ENCODE data around the gene PIKFYVE. TPM values are rescaled to one million over a fixed set of nuclear protein-coding genes. Genes with fewer than 3 reads are reported as not detected.

The PIKFYVE gene
- total and polyA plus RNA-seq, 3 experiments from 2014 or later: 7.0 to 14.8 (median 14.1) TPM

DNA sequence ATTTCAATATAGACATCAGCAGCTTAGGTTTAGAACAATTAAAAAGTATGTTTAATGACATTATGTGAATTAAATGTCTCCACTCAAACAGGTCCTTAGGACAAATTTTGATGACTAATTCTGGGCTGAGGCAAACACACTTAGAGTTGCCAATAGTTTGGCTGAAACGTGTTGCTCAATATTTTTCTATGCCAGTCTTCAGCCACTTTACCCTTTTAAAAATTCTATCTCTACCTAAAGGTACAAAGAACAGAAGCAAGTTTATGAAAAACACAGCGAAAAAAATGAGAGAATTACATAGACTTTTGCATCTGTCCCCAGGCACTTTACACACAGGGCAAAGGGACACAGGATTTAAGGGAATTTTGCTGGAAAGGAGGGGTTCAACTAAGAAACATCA is 15.7 kb upstream of the PIKFYVE start:
- H3K4me3 ChIP-seq (ENCODE audit: low read length): no peak overlapping the region
- no peak for DNase-seq
- H3K36me3 ChIP-seq (ENCODE audit: insufficient read depth, low read length): peaks cover 19% of the 10 kb centered on the region
- no peaks in the 10 kb centered on the region for H3K27me3 ChIP-seq (ENCODE audit: insufficient read depth, low read length, poor library complexity, severe bottlenecking)
- POLR2A ChIA-PET: no interaction called here
- Mint-ChIP-seq H3K4me1 (peaks cover 14 to 30% (median 18%) of the 10 kb centered on the region in 3 donors), H3K9me3 (no peaks in the 10 kb centered on the region), H3K27ac (no peak overlapping the region), H3K27me3 (no peaks in the 10 kb centered on the region), H3K4me3 (no peak overlapping the region), H3K36me3 (peaks cover 0 to 81% (median 20%) of the 10 kb centered on the region in 3 donors)
- no peak overlapping the region for H3K27ac ChIP-seq (ENCODE audit: low read depth, low read length)
- H3K4me1 ChIP-seq (ENCODE audit: insufficient read depth, low read length): peaks cover 7% of the 10 kb centered on the region
- CTCF ChIA-PET: interaction anchor here (6.6 kb wide), 1 partner anchor 18 kb away, joined by 89 read pairs; the partner anchor contains the start of gene PIKFYVE
- no peaks in the 10 kb centered on the region for H3K9me3 ChIP-seq (ENCODE audit: low read length)

DNA sequence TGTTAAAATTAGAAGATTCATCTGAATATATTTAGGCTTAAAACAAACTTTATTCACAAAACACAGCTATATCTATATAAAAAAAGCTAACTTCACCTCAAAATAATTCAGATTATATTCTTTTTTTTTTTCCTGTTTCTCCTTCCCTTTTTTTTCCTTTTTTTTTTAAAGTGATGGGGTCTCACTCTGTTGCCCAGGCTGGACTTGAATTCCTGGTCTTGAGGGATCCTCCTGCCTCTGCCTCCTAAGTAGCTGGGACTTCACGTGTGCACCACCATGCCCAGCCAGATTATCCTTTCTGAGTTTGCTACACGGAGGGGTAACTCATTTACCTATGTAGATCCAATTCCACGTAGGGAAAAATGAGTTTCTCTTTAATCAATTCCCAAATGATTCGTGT is 15.0 kb upstream of the PIKFYVE start:
- Histone ChIP-seq H3K4me1 (ENCODE audit: insufficient read depth, low read length) (peaks cover 12% of the 10 kb centered on the region), H3K27me3 (ENCODE audit: insufficient read depth, low read length, poor library complexity, severe bottlenecking) (no peaks in the 10 kb centered on the region), H3K4me3 (ENCODE audit: low read length) (no peak overlapping the region), H3K36me3 (ENCODE audit: insufficient read depth, low read length) (peaks cover 16% of the 10 kb centered on the region), H3K27ac (ENCODE audit: low read depth, low read length) (no peak overlapping the region), H3K9me3 (ENCODE audit: low read length) (no peaks in the 10 kb centered on the region)
- DNase-seq: no peak
- H3K36me3 Mint-ChIP-seq: peaks cover 0 to 74% (median 17%) of the 10 kb centered on the region in 3 donors
- H3K27ac Mint-ChIP-seq: peak overlapping the region in 2 of 8 donors; percentile 5 to 58
- peaks cover 19 to 35% (median 23%) of the 10 kb centered on the region in 3 donors for H3K4me1 Mint-ChIP-seq
- ChIA-PET CTCF (interaction anchor here (6.6 kb wide), 1 partner anchor 17 kb away, joined by 89 read pairs; the partner anchor contains the start of gene PIKFYVE), POLR2A (no interaction called here)
- H3K9me3 Mint-ChIP-seq: no peaks in the 10 kb centered on the region
- no peaks in the 10 kb centered on the region for H3K27me3 Mint-ChIP-seq
- H3K4me3 Mint-ChIP-seq: no peak overlapping the region

DNA sequence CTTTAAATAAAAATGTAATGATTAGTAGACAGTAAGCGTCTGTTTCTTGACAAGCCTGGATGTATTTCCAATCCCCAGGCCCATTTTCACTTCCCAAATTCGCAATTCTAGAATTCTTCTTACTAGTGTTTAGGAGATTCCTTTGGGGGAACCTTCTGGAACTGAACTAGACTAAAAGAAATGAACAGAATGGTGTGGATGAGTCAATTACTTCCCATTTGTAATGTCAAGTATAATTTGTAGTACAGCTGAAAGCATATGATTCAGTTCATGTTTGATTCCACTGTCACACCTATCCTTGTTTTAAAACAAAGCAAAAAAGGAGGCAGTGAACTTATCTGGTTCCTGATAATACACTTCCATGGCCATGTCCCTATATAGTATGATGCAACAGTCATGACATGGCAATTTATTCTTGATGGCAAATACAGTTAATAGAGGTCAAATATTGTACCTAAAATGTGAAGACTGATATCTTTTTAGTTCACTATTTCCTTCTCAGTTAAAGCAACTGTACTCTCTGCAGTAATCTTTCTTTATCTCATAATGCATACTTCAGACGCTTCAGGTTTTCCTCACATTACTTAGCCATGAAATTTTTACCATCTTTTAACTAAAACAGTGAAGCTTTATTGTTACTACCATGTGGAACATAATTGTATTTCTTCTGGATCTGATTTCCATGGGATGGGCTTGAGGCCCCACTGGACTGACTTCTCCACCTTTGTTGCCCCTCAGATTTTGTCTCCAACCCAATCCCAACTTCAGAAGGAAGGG is 13.2 kb upstream of the PIKFYVE start:
- H3K36me3 ChIP-seq (ENCODE audit: insufficient read depth, low read length): peaks cover 9% of the 10 kb centered on the region
- DNase-seq: no peak
- H3K4me1 Mint-ChIP-seq: peaks cover 19 to 35% (median 25%) of the 10 kb centered on the region in 3 donors
- H3K27me3 Mint-ChIP-seq: no peaks in the 10 kb centered on the region
- H3K36me3 Mint-ChIP-seq: peaks cover 0 to 60% (median 12%) of the 10 kb centered on the region in 3 donors
- peak overlapping the region; percentile 64 for H3K27ac ChIP-seq (ENCODE audit: low read depth, low read length)
- peak overlapping the region; percentile 88 for H3K4me3 ChIP-seq (ENCODE audit: low read length)
- POLR2A ChIA-PET: interaction anchor here (0.6 to 2.9 kb wide), 2 partner anchors 13 to 78 kb away, joined by 3 to 26 read pairs; partner anchors contain the start of gene PIKFYVE
- H3K9me3 ChIP-seq (ENCODE audit: low read length): no peaks in the 10 kb centered on the region
- CTCF ChIA-PET: interaction anchor here (0.7 to 6.6 kb wide), 4 partner anchors 8 to 77 kb away, joined by 3 to 89 read pairs (median 5); partner anchors contain the start of gene PIKFYVE
- H3K27me3 ChIP-seq (ENCODE audit: insufficient read depth, low read length, poor library complexity, severe bottlenecking): no peaks in the 10 kb centered on the region
- H3K4me3 Mint-ChIP-seq: peak overlapping the region; percentile 38 to 100 (median 99)
- H3K4me1 ChIP-seq (ENCODE audit: insufficient read depth, low read length): peaks cover 12% of the 10 kb centered on the region
- H3K9me3 Mint-ChIP-seq: no peaks in the 10 kb centered on the region
- H3K27ac Mint-ChIP-seq: peak overlapping the region in 6 of 8 donors; percentile 51 to 96 (median 83)

DNA sequence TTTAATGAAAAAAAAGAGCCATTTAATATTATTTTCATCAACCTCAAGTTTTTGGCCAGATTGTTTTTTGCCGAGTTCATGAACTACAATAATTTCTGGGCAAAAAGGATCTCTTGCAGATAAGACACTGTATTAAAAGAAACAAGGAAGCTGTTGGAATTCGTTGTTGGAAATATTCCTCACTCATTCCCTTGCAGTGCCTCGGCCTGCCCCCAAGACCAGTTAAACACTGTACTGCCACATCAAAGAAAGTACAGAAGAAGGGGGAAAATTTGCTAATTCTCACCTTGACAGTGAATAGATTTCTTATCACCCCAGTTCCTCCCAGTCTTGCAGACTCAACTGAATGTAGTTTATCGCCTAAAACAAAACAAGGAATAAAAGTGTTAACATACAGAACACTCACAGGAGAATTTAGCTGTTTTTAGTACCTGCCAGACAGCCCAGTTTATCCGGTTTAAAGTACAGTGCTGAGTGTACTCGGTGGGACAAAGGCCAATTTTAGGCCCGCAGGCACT is 12.4 kb upstream of the PIKFYVE start:
- H3K9me3 Mint-ChIP-seq: no peaks in the 10 kb centered on the region

DNA sequence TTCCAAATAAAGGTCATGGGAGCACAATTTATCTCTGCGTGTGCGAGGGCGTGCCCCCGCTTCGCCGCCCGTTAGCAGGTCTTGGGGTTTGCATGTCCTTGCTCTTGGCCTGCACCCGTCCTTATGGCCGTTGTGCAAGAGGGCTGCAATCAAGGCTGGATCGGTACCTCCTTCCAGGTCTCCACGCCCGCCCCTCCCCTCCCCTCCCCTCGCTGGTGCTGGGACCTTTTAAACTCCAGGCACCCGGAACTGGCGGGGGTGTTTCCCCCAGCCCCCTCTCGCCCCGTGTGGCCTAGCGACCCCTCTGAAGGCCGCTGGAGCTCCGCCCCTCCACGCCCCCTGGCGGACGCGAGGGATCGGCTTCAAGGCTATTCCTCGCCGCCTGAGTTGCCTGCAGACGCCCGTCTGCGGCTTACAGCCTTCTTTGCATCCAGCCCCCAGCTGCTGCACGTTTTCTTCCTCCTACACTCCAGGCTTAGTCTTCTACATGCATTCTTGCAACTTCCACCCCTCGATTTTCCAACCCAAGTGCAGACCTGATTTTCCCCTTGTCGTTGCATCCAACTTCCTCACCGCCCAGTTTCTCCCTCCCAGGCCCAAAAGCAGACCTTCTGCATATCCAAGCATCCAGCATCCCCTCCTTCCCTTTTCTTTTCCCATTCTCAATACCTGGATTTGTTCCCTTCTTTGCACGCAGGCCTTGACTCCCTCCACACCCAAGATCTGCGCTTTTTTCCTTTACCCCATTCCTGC is 11.8 kb upstream of the PIKFYVE start:
- peak overlapping the region; percentile 88 for H3K4me3 ChIP-seq (ENCODE audit: low read length)
- Mint-ChIP-seq H3K4me3 (peak overlapping the region; percentile 97 to 100 (median 99)), H3K4me1 (peaks cover 19 to 35% (median 25%) of the 10 kb centered on the region in 3 donors), H3K9me3 (no peaks in the 10 kb centered on the region), H3K36me3 (peaks cover 0 to 46% (median 12%) of the 10 kb centered on the region in 3 donors), H3K27me3 (no peaks in the 10 kb centered on the region), H3K27ac (peak overlapping the region; percentile 57 to 96 (median 94))
- peaks cover 7% of the 10 kb centered on the region for H3K36me3 ChIP-seq (ENCODE audit: insufficient read depth, low read length)
- ChIA-PET CTCF (interaction anchor here (1.1 to 6.6 kb wide), 6 partner anchors 12 to 79 kb away, joined by 3 to 89 read pairs (median 6); partner anchors contain the start of gene PIKFYVE), POLR2A (interaction anchor here (0.6 to 2.9 kb wide), 3 partner anchors 12 to 725 kb away, joined by 3 to 26 read pairs (median 6); partner anchors contain the start of genes CREB1 and PIKFYVE)
- no peaks in the 10 kb centered on the region for H3K9me3 ChIP-seq (ENCODE audit: low read length)
- peak; percentile 77 to 89 (median 81) for DNase-seq
- H3K27ac ChIP-seq (ENCODE audit: low read depth, low read length): peak overlapping the region; percentile 64
- H3K4me1 ChIP-seq (ENCODE audit: insufficient read depth, low read length): peaks cover 12% of the 10 kb centered on the region
- no peaks in the 10 kb centered on the region for H3K27me3 ChIP-seq (ENCODE audit: insufficient read depth, low read length, poor library complexity, severe bottlenecking)

More for the DNA sequence above, 12.4 kb upstream of the PIKFYVE start:
- Mint-ChIP-seq H3K4me3 (peak overlapping the region; percentile 97 to 100 (median 99)), H3K4me1 (peaks cover 19 to 35% (median 25%) of the 10 kb centered on the region in 3 donors), H3K27me3 (no peaks in the 10 kb centered on the region), H3K27ac (peak overlapping the region; percentile 2 to 96 (median 78)), H3K36me3 (peaks cover 0 to 53% (median 12%) of the 10 kb centered on the region in 3 donors)
- no peak for DNase-seq
- peaks cover 12% of the 10 kb centered on the region for H3K4me1 ChIP-seq (ENCODE audit: insufficient read depth, low read length)
- no peaks in the 10 kb centered on the region for H3K27me3 ChIP-seq (ENCODE audit: insufficient read depth, low read length, poor library complexity, severe bottlenecking)
- no peaks in the 10 kb centered on the region for H3K9me3 ChIP-seq (ENCODE audit: low read length)
- H3K27ac ChIP-seq (ENCODE audit: low read depth, low read length): peak overlapping the region; percentile 64
- H3K4me3 ChIP-seq (ENCODE audit: low read length): peak overlapping the region; percentile 88
- CTCF ChIA-PET: interaction anchor here (0.7 to 6.6 kb wide), 8 partner anchors 9 to 78 kb away, joined by 3 to 89 read pairs (median 4); partner anchors contain the start of gene PIKFYVE
- peaks cover 9% of the 10 kb centered on the region for H3K36me3 ChIP-seq (ENCODE audit: insufficient read depth, low read length)
- POLR2A ChIA-PET: interaction anchor here (0.6 to 2.9 kb wide), 2 partner anchors 12 to 78 kb away, joined by 3 to 26 read pairs; partner anchors contain the start of gene PIKFYVE

DNA sequence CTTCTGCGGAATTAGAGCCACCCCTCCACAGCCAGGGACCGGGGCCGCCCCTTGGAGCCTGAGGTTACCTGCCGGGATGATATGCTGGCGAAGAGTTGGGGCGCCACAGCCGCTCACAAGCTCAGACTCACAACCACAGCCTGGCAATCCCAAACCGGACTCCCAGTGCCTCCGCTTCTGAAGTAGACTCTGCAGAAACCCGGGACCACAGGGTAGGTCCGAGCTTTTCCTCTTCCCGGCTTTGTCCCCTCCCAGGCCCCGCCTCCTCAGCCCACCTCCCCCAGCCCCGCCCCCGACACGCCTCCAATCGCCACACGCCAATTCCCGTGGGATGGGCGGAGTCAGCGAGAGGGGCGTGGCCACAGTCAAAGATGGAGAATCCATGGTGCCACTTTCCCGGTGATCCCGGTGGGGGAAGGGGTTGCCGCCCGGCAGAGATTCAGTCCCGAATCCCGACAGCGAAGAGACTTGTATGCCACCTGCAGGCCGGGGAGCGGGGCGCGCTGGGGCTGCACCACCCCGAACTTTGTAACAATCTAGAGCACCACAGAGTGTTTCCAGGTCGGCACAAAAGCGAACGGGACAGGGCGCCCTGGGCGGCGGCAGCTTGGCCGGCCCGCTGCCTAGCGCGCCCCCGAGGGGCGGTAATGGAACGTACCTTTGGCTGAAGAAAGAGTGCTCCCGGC is 11.0 kb upstream of the PIKFYVE start, which contains the start of gene IDH1:
IDH1 (minus strand) TSS at position 201 of the 686 bp plus-strand sequence. CDS start 3,520 bp downstream, outside the sequence.
- Mint-ChIP-seq H3K4me1 (peaks cover 19 to 35% (median 25%) of the 10 kb centered on the region in 3 donors), H3K27ac (peak within 1 kb of the TSS; percentile 57 to 96 (median 94)), H3K36me3 (peaks cover 0 to 39% (median 8%) of the 10 kb centered on the region in 3 donors), H3K9me3 (no peaks in the 10 kb centered on the region), H3K27me3 (no peaks in the 10 kb centered on the region), H3K4me3 (peak within 1 kb of the TSS; percentile 97 to 100 (median 99))
- Histone ChIP-seq H3K9me3 (ENCODE audit: low read length) (no peaks in the 10 kb centered on the region), H3K4me3 (ENCODE audit: low read length) (peak within 1 kb of the TSS; percentile 88), H3K4me1 (ENCODE audit: insufficient read depth, low read length) (peaks cover 12% of the 10 kb centered on the region), H3K36me3 (ENCODE audit: insufficient read depth, low read length) (no peaks in the 10 kb centered on the region), H3K27me3 (ENCODE audit: insufficient read depth, low read length, poor library complexity, severe bottlenecking) (no peaks in the 10 kb centered on the region), H3K27ac (ENCODE audit: low read depth, low read length) (peak within 1 kb of the TSS; percentile 64)
- DNase-seq: peak; percentile 86 to 98 (median 94)
- ChIA-PET POLR2A (interaction anchor here (0.6 to 2.9 kb wide), 3 partner anchors 11 to 725 kb away, joined by 3 to 26 read pairs (median 6); partner anchors contain the start of genes CREB1 and PIKFYVE), CTCF (interaction anchor here (1.1 to 6.6 kb wide), 6 partner anchors 13 to 79 kb away, joined by 3 to 89 read pairs (median 6); partner anchors contain the start of gene PIKFYVE)
